ENCODE measurements around the gene TMEM114.

DNA sequence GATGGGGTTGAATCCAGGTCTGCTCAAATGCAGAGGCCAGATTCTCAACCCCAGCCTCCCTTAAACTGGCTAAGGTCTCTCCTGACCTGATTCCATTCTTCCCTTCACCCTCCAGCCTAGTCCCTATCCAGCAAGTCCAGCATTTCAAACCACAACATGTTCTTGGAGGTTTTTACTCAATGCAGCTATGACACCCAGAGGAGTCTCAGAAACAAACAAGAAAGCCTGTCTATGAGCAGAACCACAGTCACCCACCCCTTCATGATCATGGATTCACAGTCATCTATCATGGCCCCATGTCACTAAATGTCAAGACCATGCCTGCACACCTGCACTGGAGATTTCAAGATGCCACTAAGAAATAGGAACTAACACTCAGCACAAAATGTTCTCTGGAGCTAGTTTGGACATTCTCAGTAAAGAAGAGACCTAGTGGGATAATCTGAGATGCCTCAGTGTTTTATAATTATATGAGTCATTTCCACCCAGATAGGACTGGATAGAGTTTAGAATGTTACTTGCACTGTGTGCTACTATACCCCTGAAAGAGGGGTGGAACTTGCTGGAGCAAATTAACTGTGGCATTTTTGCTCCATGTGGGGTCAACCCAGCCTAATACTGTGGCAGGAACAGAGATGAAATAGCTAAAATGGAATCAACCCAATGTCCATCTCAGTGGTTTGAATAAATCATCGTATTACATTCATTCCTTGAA, 21.7 kb upstream of the TMEM114 start:
- TF ChIP-seq, protein P1, sequence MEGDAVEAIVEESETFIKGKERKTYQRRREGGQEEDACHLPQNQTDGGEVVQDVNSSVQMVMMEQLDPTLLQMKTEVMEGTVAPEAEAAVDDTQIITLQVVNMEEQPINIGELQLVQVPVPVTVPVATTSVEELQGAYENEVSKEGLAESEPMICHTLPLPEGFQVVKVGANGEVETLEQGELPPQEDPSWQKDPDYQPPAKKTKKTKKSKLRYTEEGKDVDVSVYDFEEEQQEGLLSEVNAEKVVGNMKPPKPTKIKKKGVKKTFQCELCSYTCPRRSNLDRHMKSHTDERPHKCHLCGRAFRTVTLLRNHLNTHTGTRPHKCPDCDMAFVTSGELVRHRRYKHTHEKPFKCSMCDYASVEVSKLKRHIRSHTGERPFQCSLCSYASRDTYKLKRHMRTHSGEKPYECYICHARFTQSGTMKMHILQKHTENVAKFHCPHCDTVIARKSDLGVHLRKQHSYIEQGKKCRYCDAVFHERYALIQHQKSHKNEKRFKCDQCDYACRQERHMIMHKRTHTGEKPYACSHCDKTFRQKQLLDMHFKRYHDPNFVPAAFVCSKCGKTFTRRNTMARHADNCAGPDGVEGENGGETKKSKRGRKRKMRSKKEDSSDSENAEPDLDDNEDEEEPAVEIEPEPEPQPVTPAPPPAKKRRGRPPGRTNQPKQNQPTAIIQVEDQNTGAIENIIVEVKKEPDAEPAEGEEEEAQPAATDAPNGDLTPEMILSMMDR (optimal IDR thresholded peaks at IDR 0.05 in 1 of 3, IDR thresholded peaks at IDR 0.05 in 1 of 3, conservative IDR thresholded peaks at IDR 0.05 in 1 of 3; ENCODE audit: extremely low read depth in 1 of 3, insufficient read depth in 2 of 3, low read length in 3 of 3) = no peak
- TF ChIP-seq EZH2 (IDR thresholded peaks at IDR 0.05; ENCODE audit: low read length) = no peak

Data from keratinocyte (primary cell).